Activated T-helper 1 cell treated with anti-CD3 and anti-CD28 coated beads, Interleukin-2, amount 50 U/mL, for 16 hours (primary cell): ENCODE results near the gene FXYD6.
"Not testable (repeated sequence)": the region's sequence is repeated elsewhere in the genome, so short reads cannot be mapped to it uniquely, and the experiment has no call there.

ENCODE experiments used
- DNase-seq, 2 donors: peaks; one replicate each; pipeline ENCODE4 v3.0.0-alpha.2; 2020; ENCODE audit warnings: low read depth in 1 of 2, low spot score in 1 of 2

Gene FXYD6

DNA sequence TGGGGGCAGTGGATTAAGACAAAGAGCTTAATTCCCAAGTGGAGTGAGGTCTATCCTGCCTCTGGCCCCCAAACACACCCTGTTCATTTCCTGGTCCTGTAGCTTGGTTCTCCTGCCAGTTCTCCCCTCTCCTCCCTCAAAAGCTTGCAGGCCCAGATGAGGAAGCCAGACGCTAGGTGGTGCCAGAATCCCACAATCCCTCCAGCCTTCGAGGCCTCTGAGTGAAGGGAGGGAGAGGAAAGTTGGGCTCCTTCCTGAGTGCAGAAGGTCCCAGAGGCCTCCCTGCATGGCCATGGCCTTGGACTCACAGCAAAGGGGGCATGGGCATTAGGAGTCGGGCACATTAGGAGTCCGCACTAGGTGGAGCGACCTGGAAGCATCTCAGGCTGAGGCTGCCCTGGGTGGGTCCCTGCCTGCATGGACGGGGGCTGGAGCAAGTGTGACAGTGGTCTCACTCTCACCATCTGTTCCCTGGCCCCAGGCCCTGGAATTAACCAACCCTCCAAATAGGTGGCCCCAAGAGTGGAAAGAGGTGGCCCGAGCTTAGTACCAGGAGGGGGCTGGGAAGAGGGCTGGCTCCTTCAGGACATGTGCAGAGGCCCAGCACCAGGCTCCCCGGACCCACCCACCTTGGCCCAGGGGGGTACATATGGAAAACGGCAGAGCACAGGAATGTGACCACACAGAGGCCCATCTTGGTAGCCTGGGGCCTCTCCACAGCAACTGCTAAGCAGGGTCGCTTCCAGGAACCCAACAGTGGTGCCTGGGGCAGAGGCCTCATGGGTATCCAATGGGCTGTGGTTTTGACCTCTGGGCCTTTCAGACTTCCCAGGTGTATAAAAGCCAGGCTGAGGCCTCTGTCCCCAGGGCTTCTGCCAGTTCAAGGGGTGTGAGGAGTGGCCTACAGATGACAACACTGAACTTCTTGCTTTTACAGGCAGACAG is 57.1 kb downstream of the FXYD6 start:
- no peak for DNase-seq

DNA sequence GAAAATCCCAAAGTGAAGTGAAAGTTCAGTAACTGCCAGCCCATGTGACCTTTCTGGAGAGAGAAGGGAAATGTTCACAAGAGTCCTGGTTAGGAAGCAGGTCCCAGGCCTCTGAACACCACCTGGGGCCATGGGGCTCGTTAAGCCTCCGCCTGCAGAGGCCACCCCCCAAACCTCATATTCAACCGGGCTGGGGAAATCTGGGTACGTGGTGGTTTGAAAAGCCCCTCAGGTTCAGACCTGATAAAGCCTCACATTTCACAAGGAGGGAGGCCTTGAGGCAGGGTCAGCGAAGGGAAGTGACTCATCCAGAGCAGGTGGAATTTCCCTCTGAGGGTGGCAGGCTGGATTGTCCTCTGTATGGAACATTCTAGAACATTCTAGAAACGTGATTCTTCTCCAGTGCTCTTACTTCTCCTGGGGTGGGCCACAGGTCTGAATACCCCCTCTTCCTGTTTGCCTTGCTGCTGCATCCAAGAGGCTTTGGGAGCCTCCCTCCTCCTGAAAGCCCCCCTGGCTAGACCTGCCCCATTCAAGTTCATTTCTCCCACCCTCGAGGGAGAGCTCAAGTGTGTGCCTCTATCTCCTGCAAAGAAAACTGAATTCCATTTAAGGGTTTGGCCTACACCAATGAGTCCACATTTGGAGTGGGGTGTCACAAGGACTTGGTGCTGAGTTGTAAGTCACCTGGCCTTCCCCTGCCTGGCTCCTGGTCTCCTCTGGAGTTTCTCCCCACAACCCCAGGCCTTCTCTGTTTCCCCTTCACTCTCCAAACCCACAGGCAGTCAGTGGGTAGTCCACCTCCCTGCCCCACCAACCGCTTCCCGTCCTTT is 58.2 kb downstream of the FXYD6 start:
- DNase-seq, result no peak

DNA sequence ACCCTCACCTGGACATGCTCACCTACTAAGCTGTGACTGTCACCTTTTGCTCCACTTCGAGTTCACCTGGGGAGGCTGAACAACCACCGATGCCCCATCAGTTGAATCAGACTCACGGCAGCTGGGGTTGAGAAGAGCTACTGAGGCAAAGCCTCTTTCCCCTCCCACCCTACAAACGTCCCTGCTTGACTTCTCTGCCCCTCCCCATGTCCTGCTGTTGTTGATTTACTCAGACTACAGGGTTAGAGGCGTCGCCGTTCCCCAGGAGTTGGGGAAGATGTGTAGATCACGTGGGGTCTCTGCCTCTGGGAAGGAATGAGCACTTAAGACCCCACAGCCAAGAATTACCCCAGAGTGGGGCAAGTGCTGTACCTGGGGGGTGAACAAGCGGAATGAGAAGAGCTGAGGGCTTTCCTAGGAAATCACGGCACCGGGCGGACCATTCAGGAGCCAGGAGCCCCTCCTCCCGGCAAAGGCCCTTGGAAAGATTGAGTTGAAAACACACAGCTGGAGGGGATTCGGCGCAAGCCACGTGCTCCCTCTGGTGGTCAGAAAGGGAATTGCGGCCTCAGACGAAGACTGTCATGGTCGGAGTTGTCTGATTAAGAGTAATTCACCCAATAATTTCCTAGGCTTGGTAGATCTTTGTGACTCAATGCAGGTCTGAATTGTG is 59.0 kb downstream of the FXYD6 start:
- DNase-seq, result peak; percentile 75 to 83

GRCh38 chr11:117816846-117817367 is 59.6 kb downstream of the FXYD6 start:
- DNase-seq, result no peak

GRCh38 chr11:117816151-117816741 is 60.2 kb downstream of the FXYD6 start:
- no peak for DNase-seq

DNA sequence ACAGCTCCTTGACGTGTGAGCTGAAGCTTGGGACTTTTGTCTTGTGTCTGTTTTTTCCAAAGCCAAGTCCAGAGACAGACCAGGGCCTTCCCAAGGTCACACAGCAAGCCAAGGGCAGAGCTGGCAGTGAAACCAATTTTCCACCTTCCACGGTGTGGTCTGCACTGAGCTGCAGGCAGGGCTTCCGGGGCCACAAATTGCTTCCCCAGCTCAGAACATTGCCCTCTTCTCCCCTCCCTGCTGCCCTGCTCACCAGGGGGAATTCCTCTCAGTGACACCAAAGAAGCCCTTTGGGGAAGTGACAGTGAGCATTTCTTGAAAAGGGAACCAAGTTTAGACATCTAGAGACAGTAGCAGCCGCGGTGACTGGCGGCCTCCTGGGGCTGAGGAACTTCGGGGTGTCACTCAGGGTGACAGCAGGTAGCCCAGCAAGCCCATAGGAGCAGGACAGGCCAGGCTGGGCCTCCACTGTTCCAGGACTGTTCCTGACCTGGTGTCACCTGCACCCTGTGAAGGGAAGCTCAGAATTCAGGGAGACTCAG is 61.1 kb downstream of the FXYD6 start:
- peak in 1 of 2 donors; percentile 46 for DNase-seq

- peak; percentile 58 to 82 for DNase-seq
Measured at GRCh38 chr11:117814766-117815261, 61.6 kb downstream of the FXYD6 start.

DNA sequence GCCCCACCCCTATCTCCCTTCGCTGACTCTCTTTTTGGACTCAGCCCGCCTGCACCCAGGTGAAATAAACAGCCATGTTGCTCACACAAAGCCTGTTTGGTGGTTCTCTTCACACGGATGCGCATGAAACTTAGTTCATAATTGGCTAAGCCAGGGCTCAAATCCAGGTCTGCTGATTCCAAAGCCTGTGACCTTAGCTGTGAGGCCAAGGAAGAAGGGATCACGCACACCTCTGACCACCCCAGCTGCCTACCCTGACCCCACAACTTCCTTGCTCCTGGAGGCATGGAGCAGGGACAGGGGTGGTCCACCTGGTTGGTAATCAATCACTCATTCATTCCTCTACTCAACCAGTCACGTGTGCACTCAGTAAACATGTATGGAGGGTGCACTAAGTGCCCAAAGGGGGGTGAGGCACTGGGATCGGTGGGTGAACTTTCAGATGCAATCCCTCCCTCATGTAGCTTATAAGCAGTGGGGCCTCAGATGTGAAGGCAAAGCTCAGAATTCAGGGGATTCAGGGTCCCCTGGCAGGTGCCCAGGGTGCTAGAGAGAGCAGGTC is 62.2 kb downstream of the FXYD6 start:
- DNase-seq, result no peak

DNA sequence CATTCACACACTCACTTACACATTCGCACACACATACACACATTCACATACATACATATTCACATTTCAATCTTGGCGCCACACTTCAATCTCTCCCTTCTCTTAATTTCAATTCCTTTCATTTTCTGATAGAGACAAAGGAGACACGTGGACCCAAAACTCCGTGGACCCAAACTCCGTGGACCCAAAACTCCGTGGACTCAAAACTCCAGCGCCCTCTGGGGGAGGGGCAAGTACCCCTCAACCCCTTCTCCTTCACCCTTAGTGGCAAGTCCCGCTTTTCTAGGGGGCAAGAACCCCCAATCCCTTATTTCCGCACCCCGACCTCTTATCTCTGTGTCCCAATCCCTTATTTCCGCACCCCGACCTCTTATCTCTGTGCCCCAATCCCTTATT is 66.4 kb downstream of the FXYD6 start:
- DNase-seq, result not testable (repeated sequence)

DNA sequence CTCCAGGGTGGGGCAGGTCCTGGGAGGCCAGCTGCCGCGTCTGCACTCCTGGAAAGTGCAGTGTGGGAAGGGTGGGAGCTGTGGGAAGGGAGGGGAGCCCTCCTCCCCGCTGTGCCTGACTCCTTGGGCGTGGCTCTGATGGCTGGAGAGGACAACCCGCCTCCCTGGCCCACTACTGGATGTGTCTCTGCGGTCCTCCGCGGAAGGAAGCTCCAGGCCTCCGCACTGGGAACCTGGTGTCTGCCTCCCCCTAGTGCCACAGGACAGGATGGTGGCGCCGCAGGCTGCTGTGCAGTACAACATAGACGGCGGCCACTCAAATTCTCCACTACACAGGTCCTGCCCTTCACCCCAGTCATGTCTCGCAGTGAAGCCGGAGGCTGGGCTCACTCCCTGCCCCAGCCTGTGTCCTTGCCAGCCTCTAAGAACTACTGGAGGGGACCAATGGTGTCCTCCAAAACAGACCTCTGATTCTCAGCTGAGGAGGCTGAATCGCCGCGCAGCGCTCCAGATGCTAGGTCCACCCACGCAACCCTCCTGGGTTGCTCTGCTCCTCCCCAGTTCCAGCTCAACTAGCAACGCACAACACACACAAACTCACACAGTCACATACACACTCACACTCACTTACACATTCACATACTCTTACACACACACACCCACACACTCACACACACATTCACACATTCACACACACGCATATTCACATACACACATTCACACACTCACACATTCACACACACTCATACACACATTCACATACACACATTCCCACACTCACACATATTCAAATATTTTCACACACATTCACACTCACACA is 67.0 kb downstream of the FXYD6 start:
- no peak for DNase-seq

DNA sequence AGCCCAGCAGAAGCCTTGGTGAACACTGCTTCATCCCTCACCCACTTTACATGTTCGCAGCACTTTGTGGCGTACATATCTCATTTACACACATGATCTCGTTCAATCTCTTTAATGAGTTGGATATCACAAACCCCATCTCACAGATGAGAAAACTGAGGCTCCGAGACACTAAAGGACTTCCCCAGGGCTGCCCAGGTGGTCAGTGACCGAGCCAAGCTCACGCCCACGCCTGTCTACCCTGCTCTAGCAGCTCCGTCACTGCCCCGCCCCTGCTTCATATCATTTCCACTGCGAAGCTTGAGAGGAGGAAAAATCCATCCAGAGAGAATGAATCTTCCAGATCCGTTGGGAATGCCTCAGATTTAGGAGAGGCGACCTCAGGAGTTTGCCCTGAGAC is 67.7 kb downstream of the FXYD6 start:
- no peak for DNase-seq

DNA sequence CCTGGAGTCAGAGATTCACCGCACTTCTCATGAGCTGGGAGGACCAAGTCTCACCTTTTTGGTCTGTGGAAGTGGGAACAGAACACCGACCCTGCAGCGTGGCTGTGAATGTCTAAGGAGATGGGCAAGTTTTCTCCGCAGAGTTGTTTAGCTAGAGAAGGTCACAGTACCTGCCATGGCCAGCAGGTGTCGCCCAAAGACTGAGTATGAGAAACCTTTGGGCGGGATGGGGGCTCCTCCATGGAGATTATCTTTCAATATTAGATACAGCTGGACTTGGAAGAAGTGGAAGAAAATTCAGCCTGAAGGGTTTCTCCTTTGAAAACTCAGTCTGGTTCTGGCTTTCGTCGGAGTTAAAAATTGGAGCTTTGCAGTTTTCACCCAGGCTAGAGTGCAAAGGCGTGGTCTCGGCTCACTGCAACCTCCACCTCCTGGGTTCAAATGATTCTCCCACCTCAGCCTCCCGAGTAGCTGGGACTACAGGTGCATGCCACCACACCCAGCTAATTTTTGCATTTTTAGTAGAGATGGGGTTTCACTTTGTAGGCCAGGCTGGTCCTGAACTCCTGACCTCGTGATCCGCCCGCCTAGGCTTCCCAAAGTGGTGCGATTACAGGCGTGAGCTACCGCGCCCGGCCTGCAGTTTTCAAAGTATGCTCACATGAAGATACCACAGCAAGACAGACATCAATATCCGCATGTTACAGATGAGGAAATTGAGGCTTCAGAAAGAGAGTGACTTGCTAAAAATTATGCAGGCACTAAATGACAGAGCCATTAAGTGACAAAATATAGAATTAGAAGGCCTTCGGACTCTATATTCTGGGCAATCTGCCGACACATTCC is 68.8 kb downstream of the FXYD6 start:
- peak in 1 of 2 donors; percentile 75 for DNase-seq

DNA sequence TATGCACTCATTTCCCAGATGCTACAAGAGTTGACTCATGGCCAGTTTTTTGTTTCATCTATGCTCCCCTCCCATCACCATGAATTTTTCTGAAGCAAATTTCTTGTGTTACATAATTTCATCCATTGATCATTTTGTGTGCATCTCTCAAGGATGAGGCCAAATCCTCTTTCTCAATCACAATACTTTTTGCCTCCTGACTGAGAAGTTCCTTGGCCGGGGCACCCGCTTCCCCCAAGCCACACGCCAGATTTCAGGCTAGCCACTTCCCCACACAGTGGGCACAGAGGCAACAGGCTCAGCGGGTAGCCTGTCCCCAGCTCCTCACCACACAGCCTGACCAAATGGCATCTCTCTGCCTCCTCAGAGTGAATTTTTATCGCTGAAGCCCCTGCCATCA is 69.6 kb downstream of the FXYD6 start:
- DNase-seq, result no peak

DNA sequence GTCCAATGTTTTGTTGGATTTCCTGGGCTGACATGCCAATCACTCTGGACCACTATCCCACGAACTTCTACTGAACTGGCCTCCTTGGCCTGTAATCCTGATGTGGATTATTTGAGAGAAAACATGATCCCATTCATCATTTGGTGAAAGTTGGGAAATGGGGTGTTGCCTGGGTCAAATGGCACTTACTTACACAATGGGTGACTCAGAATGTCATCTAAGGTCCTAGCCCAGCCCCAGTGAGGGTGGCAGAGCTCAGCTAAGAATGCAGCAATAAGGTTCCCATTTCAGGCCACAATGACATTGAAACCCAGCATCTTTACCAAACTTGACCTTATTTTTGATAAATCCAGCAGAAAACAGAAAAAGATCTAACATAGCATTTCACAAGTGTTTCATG is 71.4 kb downstream of the FXYD6 start:
- no peak for DNase-seq

DNA sequence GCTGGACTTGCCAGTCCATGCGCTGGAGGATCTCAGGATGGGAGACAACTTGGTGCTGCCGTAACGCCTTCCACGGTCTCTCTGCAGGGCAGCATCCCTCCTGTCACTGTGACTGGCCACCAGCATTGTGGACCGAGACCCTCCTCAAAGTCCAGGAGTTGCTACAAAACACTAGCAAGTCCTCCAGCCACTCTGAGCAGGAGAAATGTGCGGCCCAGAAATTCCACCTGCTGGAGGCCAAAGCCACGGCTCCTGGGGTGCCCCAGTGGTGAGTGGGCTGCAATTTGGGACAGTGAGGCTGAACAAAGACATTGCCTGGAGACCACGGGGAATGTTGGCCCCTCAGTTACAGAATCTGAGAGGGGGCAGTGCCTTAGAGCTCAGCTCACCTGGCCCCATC is 72.6 kb downstream of the FXYD6 start:
- DNase-seq, result no peak

- DNase-seq, result no peak
Measured at GRCh38 chr11:117799634-117800033, 76.8 kb downstream of the FXYD6 start.

GRCh38 chr11:117796872-117797529 is 79.5 kb downstream of the FXYD6 start, which contains the start of gene DSCAML1:
DSCAML1 (minus strand) TSS chr11:117797216; CDS start chr11:117797079, 137 bp downstream.
- no peak for DNase-seq

DNA sequence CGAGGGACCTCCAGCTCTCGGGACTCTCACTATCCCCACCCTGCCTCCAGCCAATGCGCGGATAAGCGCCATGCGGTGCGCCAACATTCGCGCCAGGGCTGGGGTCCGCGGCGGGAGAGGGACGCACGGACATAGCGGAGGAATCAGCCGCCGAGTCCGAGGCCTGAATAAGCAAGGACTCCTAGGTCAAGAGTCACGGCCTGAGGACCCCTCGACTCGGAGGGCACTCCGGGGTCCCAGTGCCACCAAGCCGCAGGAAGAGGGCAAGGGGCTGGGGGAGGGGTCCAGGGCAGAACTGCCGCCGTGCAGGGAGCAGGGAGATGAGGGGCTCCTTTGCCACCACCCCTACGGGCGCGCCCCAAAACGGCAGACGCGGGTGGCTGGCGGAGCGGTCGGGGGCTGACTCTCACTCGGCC is 80.0 kb downstream of the FXYD6 start:
- DNase-seq, result no peak
